ENCODE results near the gene FGFR3.

The FGFR3 gene

GRCh38 chr4:1786544-1787362 lies 6.3 kb upstream of the FGFR3 start:
- H3K9ac ChIP-seq (ENCODE audit: low read length) = no peak overlapping the region
- peaks cover 22% of the 10 kb centered on the region for H3K4me1 ChIP-seq (ENCODE audit: control insufficient read depth, insufficient read depth, low read depth, low read length)
- no peaks in the 10 kb centered on the region for H3K9me3 ChIP-seq (ENCODE audit: control insufficient read depth, low read length)
- no peak overlapping the region for H2AK5ac ChIP-seq (ENCODE audit: low read length, severe bottlenecking)
- no peak for DNase-seq
- H2BK120ac ChIP-seq (ENCODE audit: low read depth, low read length) = no peak overlapping the region
- 90% methylated on average over 34 of the region's 34 CpGs for WGBS
- H3K18ac ChIP-seq (ENCODE audit: low read depth in 1 of 2, low read length in 2 of 2) = no peak overlapping the region
- no peak overlapping the region for H3K14ac ChIP-seq (ENCODE audit: low read length in 2 of 2)
- no peak overlapping the region for H4K8ac ChIP-seq (ENCODE audit: low read length)
- H2BK5ac ChIP-seq (ENCODE audit: low read depth, low read length, poor library complexity, severe bottlenecking) = no peak overlapping the region
- H2BK12ac ChIP-seq (ENCODE audit: low read length in 2 of 2) = no peak overlapping the region
- H3K27me3 ChIP-seq (ENCODE audit: control insufficient read depth in 1 of 2, insufficient read depth in 1 of 2, low read length in 2 of 2) = peaks cover 27 to 50% of the 10 kb centered on the region in 2 experiments
- no peak overlapping the region for H4K91ac ChIP-seq (ENCODE audit: low read length)
- no peak overlapping the region for H2BK15ac ChIP-seq (ENCODE audit: low read depth, poor library complexity, severe bottlenecking)
- no peak overlapping the region for H3K23ac ChIP-seq (ENCODE audit: low read length in 2 of 2)
- no peak overlapping the region for H3K27ac ChIP-seq (ENCODE audit: low read length, poor library complexity, severe bottlenecking)
- no peak overlapping the region for H3K4ac ChIP-seq (ENCODE audit: low read depth in 1 of 2, low read length in 2 of 2)
- H2AFZ ChIP-seq (ENCODE audit: low read depth, low read length) = no peak overlapping the region
- no peak overlapping the region for H3K4me2 ChIP-seq (ENCODE audit: low read length, poor library complexity, severe bottlenecking)
- no peaks in the 10 kb centered on the region for H3K79me1 ChIP-seq (replicated peaks; ENCODE audit: low read length, poor library complexity, severe bottlenecking)
- no peak overlapping the region for H3K4me3 ChIP-seq (ENCODE audit: insufficient read depth in 1 of 2, low read depth in 1 of 2, low read length in 2 of 2)
- no peaks in the 10 kb centered on the region for H3K36me3 ChIP-seq (ENCODE audit: control insufficient read depth in 1 of 2, insufficient read depth in 2 of 2, low read depth in 1 of 2, low read length in 2 of 2)

- no peak overlapping the region for H3K27ac ChIP-seq (ENCODE audit: low read length, poor library complexity, severe bottlenecking)
- no peaks in the 10 kb centered on the region for H3K9me3 ChIP-seq (ENCODE audit: control insufficient read depth, low read length)
- H3K79me1 ChIP-seq (replicated peaks; ENCODE audit: low read length, poor library complexity, severe bottlenecking) = no peaks in the 10 kb centered on the region
- H3K36me3 ChIP-seq (ENCODE audit: control insufficient read depth in 1 of 2, insufficient read depth in 2 of 2, low read depth in 1 of 2, low read length in 2 of 2) = no peaks in the 10 kb centered on the region
- H2AK5ac ChIP-seq (ENCODE audit: low read length, severe bottlenecking) = no peak overlapping the region
- no peak overlapping the region for H3K4me2 ChIP-seq (ENCODE audit: low read length, poor library complexity, severe bottlenecking)
- no peak overlapping the region for H3K14ac ChIP-seq (ENCODE audit: low read length in 2 of 2)
- H2BK12ac ChIP-seq (ENCODE audit: low read length in 2 of 2) = no peak overlapping the region
- no peak overlapping the region for H4K91ac ChIP-seq (ENCODE audit: low read length)
- H2BK120ac ChIP-seq (ENCODE audit: low read depth, low read length) = no peak overlapping the region
- WGBS = 82% methylated on average over 13 of the region's 25 CpGs
- H3K9ac ChIP-seq (ENCODE audit: low read length) = no peak overlapping the region
- H3K18ac ChIP-seq (ENCODE audit: low read depth in 1 of 2, low read length in 2 of 2) = no peak overlapping the region
- no peak overlapping the region for H2BK5ac ChIP-seq (ENCODE audit: low read depth, low read length, poor library complexity, severe bottlenecking)
- peaks cover 35 to 58% of the 10 kb centered on the region in 2 experiments for H3K27me3 ChIP-seq (ENCODE audit: control insufficient read depth in 1 of 2, insufficient read depth in 1 of 2, low read length in 2 of 2)
- no peak overlapping the region for H2AFZ ChIP-seq (ENCODE audit: low read depth, low read length)
- no peak for DNase-seq
- H2BK15ac ChIP-seq (ENCODE audit: low read depth, poor library complexity, severe bottlenecking) = peak overlapping the region; percentile 49
- H3K23ac ChIP-seq (ENCODE audit: low read length in 2 of 2) = no peak overlapping the region
- H3K4ac ChIP-seq (ENCODE audit: low read depth in 1 of 2, low read length in 2 of 2) = no peak overlapping the region
- no peak overlapping the region for H3K4me3 ChIP-seq (ENCODE audit: insufficient read depth in 1 of 2, low read depth in 1 of 2, low read length in 2 of 2)
- H3K4me1 ChIP-seq (ENCODE audit: control insufficient read depth, insufficient read depth, low read depth, low read length) = peaks cover 19% of the 10 kb centered on the region
- H4K8ac ChIP-seq (ENCODE audit: low read length) = no peak overlapping the region
Measured at GRCh38 chr4:1787411-1788077, 5.5 kb upstream of the FGFR3 start.

- no peak overlapping the region for H2BK15ac ChIP-seq (ENCODE audit: low read depth, poor library complexity, severe bottlenecking)
- H3K4me3 ChIP-seq (ENCODE audit: insufficient read depth in 1 of 2, low read depth in 1 of 2, low read length in 2 of 2) = no peak overlapping the region
- no peak overlapping the region for H3K4me2 ChIP-seq (ENCODE audit: low read length, poor library complexity, severe bottlenecking)
- no peak overlapping the region for H2BK12ac ChIP-seq (ENCODE audit: low read length in 2 of 2)
- DNase-seq = no peak
- H3K9me3 ChIP-seq (ENCODE audit: control insufficient read depth, low read length) = no peaks in the 10 kb centered on the region
- 69% methylated on average over 11 of the region's 13 CpGs for WGBS
- H3K27me3 ChIP-seq (ENCODE audit: control insufficient read depth in 1 of 2, insufficient read depth in 1 of 2, low read length in 2 of 2) = peaks cover 38 to 61% of the 10 kb centered on the region in 2 experiments
- no peak overlapping the region for H4K91ac ChIP-seq (ENCODE audit: low read length)
- H3K4me1 ChIP-seq (ENCODE audit: control insufficient read depth, insufficient read depth, low read depth, low read length) = peaks cover 25% of the 10 kb centered on the region
- no peak overlapping the region for H3K27ac ChIP-seq (ENCODE audit: low read length, poor library complexity, severe bottlenecking)
- H3K23ac ChIP-seq (ENCODE audit: low read length in 2 of 2) = no peak overlapping the region
- no peak overlapping the region for H2AK5ac ChIP-seq (ENCODE audit: low read length, severe bottlenecking)
- no peaks in the 10 kb centered on the region for H3K36me3 ChIP-seq (ENCODE audit: control insufficient read depth in 1 of 2, insufficient read depth in 2 of 2, low read depth in 1 of 2, low read length in 2 of 2)
- H3K4ac ChIP-seq (ENCODE audit: low read depth in 1 of 2, low read length in 2 of 2) = no peak overlapping the region
- no peak overlapping the region for H3K18ac ChIP-seq (ENCODE audit: low read depth in 1 of 2, low read length in 2 of 2)
- no peak overlapping the region for H4K8ac ChIP-seq (ENCODE audit: low read length)
- H3K9ac ChIP-seq (ENCODE audit: low read length) = no peak overlapping the region
- H2BK120ac ChIP-seq (ENCODE audit: low read depth, low read length) = no peak overlapping the region
- H2AFZ ChIP-seq (ENCODE audit: low read depth, low read length) = no peak overlapping the region
- H2BK5ac ChIP-seq (ENCODE audit: low read depth, low read length, poor library complexity, severe bottlenecking) = no peak overlapping the region
- H3K79me1 ChIP-seq (replicated peaks; ENCODE audit: low read length, poor library complexity, severe bottlenecking) = no peaks in the 10 kb centered on the region
- no peak overlapping the region for H3K14ac ChIP-seq (ENCODE audit: low read length in 2 of 2)
Measured at GRCh38 chr4:1788254-1788973, 4.7 kb upstream of the FGFR3 start.

GRCh38 chr4:1789552-1789951 lies 3.5 kb upstream of the FGFR3 start:
- H3K23ac ChIP-seq (ENCODE audit: low read length in 2 of 2) = no peak overlapping the region
- H3K14ac ChIP-seq (ENCODE audit: low read length in 2 of 2) = no peak overlapping the region
- no peaks in the 10 kb centered on the region for H3K36me3 ChIP-seq (ENCODE audit: control insufficient read depth in 1 of 2, insufficient read depth in 2 of 2, low read depth in 1 of 2, low read length in 2 of 2)
- H4K8ac ChIP-seq (ENCODE audit: low read length) = no peak overlapping the region
- H3K18ac ChIP-seq (ENCODE audit: low read depth in 1 of 2, low read length in 2 of 2) = no peak overlapping the region
- H2BK15ac ChIP-seq (ENCODE audit: low read depth, poor library complexity, severe bottlenecking) = no peak overlapping the region
- H2BK120ac ChIP-seq (ENCODE audit: low read depth, low read length) = no peak overlapping the region
- peaks cover 35 to 58% of the 10 kb centered on the region in 2 experiments for H3K27me3 ChIP-seq (ENCODE audit: control insufficient read depth in 1 of 2, insufficient read depth in 1 of 2, low read length in 2 of 2)
- 88% methylated on average over 13 of the region's 21 CpGs for WGBS
- no peak overlapping the region for H3K9ac ChIP-seq (ENCODE audit: low read length)
- H3K4me1 ChIP-seq (ENCODE audit: control insufficient read depth, insufficient read depth, low read depth, low read length) = peaks cover 28% of the 10 kb centered on the region
- no peak overlapping the region for H2AK5ac ChIP-seq (ENCODE audit: low read length, severe bottlenecking)
- H3K4ac ChIP-seq (ENCODE audit: low read depth in 1 of 2, low read length in 2 of 2) = no peak overlapping the region
- DNase-seq = no peak
- no peak overlapping the region for H2BK5ac ChIP-seq (ENCODE audit: low read depth, low read length, poor library complexity, severe bottlenecking)
- no peak overlapping the region for H3K4me3 ChIP-seq (ENCODE audit: insufficient read depth in 1 of 2, low read depth in 1 of 2, low read length in 2 of 2)
- no peaks in the 10 kb centered on the region for H3K79me1 ChIP-seq (replicated peaks; ENCODE audit: low read length, poor library complexity, severe bottlenecking)
- H3K9me3 ChIP-seq (ENCODE audit: control insufficient read depth, low read length) = no peaks in the 10 kb centered on the region
- H2BK12ac ChIP-seq (ENCODE audit: low read length in 2 of 2) = no peak overlapping the region
- no peak overlapping the region for H4K91ac ChIP-seq (ENCODE audit: low read length)
- H2AFZ ChIP-seq (ENCODE audit: low read depth, low read length) = no peak overlapping the region
- H3K4me2 ChIP-seq (ENCODE audit: low read length, poor library complexity, severe bottlenecking) = no peak overlapping the region
- no peak overlapping the region for H3K27ac ChIP-seq (ENCODE audit: low read length, poor library complexity, severe bottlenecking)
